Sigmoid colon (tissue), 4 donors: ENCODE measurements around the gene ZFR2.

ENCODE experiments used
- POLR2A ChIP-seq, 2 donors: fragments of 450-650 bp; IDR thresholded peaks; one replicate each; pipeline ENCODE4 v1.6.1; 2016; ENCODE audit warnings: antibody characterized with exemption in 2 of 2, mild to moderate bottlenecking in 2 of 2, moderate library complexity in 2 of 2
- POLR2AphosphoS5 ChIP-seq, 4 donors: sonication (generic); formaldehyde crosslinking; IDR thresholded peaks; one replicate each; pipeline ENCODE4 v1.6.1; 2017; ENCODE audit warnings: antibody characterized with exemption in 4 of 4
- TF ChIP-seq, protein P1 (sequence below), 4 experiments: fragments of 450-650 bp in 3 of 4; fragments of 200-600 bp in 1 of 4; IDR thresholded peaks; one replicate each; pipeline ENCODE4 v1.5.1; 2016 to 2019; ENCODE audit warnings: antibody characterized with exemption in 4 of 4, mild to moderate bottlenecking in 3 of 4, moderate library complexity in 2 of 4

DNA sequence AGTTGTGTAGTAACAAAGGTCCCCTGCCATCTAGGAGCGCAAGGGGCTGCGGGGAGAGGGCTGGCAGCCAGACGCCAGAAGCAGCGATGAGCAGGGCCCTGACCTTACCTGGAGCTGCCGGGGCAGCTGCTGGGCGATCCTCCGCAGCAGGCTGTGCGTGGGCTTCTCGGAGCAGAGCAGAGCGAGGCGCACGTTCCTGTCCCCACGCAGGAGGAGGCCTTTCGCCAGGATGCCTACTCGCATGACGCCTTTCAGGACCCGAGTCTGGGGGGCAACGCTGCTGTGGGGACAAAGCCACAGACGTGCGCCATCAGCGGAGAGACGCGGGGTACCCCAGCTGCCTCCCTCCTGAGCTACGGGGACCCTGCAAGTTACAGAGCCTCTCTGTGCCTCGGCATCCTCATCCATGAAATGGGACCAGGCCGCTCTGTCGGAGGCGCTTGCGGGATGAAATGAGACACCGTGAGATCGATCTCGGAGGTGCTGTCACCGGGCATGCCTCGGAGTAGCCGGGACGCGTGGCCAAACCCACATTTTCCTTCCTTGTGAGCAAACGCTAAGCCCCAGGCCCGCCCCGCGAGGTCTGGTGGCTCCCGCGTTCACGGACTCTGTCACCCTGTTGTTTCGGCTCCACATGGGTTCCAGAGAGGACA is 52.1 kb downstream of the ZFR2 start:
- TF ChIP-seq, protein P1, sequence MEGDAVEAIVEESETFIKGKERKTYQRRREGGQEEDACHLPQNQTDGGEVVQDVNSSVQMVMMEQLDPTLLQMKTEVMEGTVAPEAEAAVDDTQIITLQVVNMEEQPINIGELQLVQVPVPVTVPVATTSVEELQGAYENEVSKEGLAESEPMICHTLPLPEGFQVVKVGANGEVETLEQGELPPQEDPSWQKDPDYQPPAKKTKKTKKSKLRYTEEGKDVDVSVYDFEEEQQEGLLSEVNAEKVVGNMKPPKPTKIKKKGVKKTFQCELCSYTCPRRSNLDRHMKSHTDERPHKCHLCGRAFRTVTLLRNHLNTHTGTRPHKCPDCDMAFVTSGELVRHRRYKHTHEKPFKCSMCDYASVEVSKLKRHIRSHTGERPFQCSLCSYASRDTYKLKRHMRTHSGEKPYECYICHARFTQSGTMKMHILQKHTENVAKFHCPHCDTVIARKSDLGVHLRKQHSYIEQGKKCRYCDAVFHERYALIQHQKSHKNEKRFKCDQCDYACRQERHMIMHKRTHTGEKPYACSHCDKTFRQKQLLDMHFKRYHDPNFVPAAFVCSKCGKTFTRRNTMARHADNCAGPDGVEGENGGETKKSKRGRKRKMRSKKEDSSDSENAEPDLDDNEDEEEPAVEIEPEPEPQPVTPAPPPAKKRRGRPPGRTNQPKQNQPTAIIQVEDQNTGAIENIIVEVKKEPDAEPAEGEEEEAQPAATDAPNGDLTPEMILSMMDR (IDR thresholded peaks at IDR 0.05), result no peak
- TF ChIP-seq POLR2A (IDR thresholded peaks at IDR 0.05) (no peak), POLR2AphosphoS5 (IDR thresholded peaks at IDR 0.05) (no peak)
